HG02759 (cell line): Measurements from ENCODE around the gene CCNJ.
"Not testable (repeated sequence)": the region's sequence is repeated elsewhere in the genome, so short reads cannot be mapped to it uniquely, and the experiment has no call there.

Experiments
- ATAC-seq: cut with Tn5 transposase; IDR thresholded peaks from one replicate; pipeline ENCODE4 v1.9.1; 2021; ENCODE audit warnings: mild to moderate bottlenecking, moderate library complexity; ENCODE audit not compliant: unreplicated experiment

CCNJ gene, protein sequence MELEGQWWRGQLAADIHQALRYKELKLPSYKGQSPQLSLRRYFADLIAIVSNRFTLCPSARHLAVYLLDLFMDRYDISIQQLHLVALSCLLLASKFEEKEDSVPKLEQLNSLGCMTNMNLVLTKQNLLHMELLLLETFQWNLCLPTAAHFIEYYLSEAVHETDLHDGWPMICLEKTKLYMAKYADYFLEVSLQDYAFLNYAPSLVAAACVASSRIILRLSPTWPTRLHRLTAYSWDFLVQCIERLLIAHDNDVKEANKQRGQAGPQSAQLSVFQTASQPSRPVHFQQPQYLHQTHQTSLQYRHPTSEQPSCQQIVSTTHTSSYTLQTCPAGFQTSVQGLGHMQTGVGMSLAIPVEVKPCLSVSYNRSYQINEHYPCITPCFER

DNA sequence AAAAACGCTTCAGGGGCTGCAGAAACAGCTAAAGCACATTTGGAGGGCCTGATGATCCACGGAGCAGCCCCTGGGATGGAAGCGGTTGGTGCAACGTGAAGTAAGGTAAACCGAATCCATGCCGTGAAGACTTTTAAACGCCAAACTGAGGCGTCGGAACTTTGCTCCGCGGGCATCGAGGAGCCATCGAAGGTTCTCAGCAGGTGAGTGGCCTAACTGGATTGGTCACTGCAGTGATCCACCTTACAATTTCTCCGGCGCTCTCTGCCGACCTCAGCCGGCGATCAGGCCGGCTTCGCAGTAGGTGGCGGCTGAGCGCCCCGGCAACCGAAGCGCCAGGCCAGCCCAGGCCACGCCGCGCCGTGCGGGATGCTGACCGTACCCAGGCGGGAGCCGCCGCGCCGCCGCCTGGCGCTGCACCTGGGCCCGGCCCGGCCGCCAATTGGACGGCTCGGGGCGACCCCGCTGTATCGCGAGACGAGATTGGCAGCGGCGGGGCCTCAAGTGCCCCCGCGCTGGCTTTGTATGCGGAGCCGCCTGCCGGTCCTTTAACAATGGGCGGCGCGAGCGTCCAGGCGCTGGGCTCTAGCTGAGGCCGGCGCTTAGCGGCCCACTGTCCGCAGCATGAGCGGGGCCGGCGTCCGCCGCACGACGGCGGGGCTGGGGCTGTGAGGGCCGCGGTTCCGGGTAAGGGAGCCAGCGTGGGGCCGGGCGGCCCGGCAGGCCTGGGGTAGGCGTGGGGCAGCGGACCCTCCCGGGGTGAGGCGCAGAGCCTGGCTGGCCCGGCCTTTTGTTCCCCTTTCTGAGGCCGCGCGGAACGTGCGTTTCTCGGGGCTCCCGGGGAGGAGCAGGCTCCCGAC, at the start of gene CCNJ:
CCNJ (plus strand) TSS at position 551 of the 860 bp plus-strand sequence. CDS start 811 bp downstream, outside the sequence.
- peak; percentile 91 for ATAC-seq

DNA sequence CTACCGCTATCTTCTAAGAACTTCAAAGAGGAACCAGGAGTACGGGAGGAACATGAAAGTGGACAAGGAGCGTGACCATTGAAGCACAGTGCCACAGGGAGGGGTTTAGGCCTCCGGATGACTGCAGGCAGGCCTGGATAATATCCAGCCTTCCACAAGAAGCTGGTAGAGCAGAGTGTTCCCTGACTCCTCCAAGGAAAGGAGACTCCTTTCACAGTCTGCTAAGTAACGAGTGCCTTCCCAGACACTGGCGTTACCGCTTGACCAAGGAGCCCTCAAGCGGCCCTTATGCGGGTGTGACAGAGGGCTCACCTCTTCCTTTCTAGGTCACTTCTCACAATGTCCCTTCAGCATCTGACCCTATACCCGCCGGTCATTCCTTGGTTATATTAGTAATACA, 49.0 kb upstream of the CCNJ start:
- ATAC-seq = not testable (repeated sequence)

DNA sequence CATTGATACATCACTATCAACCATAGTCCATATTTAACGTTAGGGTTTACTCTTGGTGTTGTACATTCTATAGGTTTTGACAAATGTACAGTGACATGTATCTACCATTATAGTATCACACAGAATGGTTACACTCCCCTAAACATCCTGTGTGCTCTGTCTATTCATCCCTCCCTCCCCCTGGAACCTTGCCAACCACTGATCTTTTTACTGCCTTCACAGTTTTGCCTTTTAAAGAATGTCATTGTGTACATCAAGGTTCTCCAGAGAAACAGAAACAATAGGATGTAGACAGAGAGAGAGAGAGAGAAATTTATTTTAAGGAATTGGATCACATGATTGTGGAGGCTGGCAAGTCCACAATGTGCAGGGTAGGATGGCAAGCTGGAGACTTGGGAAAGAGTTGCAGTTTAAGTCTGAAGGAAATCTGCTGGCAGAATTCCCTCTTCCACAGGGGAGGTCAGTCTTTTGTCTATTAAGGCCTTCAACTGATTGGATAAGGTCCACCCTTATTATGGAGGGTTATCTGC, 45.1 kb upstream of the CCNJ start:
- ATAC-seq = no peak

DNA sequence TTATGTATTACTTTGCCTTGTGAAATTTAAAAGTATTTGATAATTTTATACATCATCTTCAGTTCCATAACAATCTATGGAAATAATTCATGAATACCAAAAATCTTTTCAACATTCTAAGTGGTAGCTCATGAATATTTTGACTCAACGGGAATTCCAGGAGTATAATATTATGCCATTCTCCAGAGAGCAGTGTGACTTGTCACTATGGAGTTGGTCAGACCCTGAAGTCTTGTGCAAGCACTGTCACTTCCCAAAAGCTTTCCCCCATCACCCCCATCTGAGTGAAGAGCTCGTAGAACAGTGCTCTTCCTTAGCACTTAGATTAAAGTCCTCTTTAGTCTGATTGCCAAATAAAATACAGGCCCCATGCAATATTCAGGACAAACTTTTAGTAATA, 29.4 kb upstream of the CCNJ start:
- ATAC-seq = no peak

DNA sequence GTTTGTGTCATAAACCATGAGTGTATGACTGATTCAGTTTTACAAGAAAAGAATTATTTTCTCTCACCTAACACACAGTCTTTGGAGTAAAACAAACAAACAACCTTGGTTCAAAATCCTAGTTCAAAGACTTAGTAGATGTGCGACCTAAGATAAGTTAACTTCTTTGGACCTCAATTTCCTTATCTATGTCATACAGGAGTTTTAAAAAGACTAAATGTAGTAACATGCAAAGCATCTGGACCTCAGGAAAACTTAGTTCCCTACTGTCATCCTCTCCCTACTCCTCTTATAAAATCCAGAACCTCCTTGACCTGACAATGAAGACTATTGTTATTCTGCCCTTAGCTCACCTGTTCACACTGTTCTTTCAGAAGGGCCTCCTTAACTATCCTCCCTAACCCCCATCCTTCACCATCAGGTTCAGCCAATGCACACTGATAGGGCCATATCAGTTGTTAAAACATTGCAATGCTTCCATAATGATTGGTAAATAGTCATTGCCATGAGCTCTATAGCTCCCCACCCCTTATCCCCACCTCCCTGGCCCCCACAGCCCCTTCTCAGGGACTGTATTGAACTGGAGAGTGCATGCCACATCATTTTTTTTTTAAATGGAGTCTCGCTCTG, 28.8 kb upstream of the CCNJ start:
- no peak for ATAC-seq

DNA sequence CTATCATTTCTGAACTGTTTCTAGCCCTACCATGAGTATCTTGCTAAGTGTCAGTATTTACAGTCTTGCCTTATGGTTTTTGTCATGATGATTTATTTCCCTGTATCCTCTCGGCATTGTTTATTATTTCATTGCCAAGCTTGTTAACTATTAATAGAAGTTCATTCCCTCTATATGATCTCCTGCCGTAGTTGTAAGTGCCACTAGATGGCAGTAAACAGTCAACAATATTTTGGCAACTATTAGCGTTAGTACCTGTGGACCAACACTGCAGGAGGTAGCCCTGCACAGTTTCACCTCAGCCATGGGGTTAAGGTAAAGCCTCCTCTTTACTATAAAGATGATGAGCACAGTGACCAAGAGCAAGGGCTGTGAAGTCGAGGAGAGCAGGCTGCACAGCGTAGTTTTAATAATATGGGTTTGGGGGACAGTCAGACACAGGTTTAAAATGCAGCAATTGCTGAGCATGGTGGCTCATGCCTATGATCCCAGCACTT, 26.1 kb upstream of the CCNJ start:
- peak; percentile 81 for ATAC-seq

DNA sequence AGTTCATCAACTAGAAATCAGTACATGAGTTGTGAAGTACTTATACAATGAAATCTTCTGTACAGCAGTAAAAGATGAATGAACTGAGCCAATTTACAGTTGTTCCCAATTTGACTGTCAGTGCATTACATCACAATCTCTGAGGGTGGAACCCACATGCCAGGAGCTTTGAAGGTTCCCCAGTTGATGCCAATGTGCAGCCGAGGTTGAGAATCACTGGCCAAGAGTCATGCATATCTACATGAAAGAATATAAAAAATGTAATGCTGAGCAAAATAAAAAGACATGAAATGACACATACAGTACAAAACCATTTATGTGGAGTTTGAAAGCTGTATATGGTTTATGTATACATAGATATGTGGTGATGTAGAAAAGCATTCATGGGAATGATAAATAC, 22.1 kb upstream of the CCNJ start:
- no peak for ATAC-seq

DNA sequence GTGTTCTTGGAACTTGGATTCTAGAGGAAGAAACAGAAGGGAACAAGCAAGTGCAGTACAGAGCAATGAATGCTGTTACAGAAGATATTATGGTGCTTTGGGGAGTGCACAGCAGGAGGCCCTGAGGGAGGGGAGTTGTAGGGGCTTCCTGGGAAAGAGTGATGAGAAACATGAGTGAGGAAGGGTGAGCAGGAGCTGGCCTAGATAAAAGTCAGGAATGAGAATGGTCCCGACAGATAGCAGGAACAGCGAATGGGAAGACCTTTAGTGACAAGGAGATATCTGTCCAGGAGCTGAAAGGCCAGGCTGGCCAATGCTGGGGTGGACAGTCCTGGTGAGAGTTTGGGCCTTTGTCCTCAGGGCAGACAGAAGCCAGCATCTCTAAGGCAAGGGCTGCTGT, 20.6 kb upstream of the CCNJ start:
- ATAC-seq = no peak

DNA sequence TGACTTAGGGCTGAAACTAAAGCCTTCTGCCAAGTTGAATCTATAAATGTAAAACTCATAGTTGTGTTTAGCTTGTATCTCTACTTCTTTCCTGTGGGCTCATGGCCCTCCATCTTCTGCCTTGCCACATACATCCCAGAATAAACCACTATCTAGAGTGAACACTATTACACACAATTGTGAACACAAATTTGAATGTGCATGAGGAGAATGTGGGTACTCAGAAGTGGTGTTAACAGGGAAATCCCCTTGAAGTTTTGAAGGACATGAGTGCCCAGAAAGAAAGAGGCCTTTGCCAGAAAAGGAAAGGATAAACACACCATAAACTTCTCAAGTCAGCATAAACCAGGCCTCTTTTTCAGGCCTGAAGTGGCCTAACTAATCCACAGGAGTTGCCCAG, 20.2 kb upstream of the CCNJ start:
- ATAC-seq = no peak

DNA sequence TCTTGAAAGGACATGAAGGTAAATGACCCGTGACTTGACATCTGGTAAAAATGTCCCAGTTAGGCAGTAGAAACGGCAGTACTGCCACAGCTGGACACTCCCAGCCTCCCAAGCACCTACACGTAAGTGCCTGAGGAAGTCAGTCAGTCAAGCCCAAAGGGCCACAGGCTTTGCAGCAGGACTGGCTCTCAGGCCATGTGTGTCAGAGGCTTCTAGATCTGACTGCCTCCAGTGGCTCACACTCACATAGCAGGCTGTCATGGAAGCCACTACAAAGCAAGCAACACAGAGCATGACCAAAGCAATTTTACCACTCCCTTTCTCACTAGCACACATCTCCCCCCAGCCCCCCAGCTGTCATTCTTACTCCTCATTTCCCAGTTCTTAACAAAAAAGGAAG, 17.8 kb upstream of the CCNJ start:
- ATAC-seq = peak; percentile 67

DNA sequence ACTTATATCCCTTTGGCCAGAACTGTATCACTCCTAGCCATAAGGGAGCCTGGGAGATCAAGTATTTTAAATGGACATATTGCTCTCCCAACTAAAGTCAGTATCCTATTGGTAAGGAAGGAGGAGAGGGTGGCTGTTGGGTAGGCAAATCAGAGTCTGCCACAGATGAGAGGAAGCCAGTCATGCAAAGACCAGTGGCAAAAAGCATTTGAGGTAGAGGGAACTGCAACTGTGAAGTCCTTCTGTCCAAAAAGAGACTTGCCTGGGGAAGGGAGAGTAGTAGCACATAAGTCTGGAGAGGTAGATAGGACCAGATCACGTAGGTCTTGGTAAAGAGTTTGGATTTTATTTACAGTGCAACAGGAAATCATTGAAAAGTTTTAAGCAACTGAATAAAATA, 8.8 kb upstream of the CCNJ start:
- ATAC-seq = no peak

DNA sequence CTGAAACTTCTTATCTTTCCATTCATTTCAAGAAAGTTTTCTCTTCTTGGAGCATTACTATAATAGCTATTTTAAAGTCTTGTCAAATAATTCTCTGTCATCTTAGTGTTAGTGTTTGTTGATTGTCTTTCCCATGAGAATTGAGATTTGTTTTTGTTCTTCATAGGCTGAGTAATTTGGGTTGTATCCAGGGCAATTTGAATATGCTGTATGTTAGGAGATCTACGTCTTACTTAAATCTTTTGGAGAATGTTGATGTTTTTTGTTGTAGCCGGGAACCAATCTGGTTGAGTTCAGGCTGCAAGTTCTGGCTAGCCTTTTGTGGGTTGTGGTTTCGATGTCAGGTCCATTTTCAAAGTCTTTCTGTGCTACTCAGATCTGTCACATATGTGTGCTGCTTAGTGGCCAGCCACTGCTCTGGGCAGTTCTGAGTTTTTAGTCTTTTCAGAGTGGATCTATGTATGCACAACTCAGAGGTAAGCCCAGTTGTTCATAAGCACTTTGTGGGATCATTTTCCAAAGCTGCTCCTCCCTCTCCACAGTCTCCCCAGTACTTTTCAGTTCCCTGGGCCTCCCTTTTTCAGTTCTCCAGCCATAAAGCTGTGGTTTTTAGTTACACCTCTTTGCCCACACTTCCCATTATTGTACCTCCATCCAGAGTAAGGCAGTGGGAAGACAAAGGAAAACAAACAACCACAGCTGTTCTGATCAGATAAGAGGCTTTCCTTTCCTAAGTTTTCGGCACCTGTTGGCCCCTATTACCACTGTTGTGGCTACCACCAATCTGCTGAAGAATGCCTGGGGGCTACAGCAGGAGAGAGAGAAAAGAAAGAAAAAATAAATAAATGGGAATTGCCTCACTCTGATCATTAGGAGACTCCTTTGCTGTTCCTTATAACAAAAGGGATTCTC, 4.7 kb upstream of the CCNJ start:
- no peak for ATAC-seq

DNA sequence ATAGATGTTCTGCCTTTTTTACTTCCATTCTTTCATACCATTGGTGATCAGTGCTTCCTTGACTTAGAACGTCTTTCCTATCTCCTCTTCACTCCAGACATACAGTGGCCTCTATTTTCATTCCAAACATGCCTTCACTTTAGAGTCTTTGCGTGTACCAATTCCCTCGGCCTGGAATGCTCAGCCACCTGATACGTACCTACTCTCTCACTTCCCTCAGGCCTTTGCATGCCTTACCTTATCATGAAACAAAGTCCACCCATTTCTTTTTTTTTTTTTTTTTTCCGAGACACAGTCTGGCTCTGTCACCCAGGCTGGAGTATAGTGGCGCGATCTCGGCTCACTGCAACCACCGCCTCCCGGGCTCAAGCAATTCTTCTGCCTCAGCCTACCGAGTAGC, 2.2 kb upstream of the CCNJ start:
- no peak for ATAC-seq

DNA sequence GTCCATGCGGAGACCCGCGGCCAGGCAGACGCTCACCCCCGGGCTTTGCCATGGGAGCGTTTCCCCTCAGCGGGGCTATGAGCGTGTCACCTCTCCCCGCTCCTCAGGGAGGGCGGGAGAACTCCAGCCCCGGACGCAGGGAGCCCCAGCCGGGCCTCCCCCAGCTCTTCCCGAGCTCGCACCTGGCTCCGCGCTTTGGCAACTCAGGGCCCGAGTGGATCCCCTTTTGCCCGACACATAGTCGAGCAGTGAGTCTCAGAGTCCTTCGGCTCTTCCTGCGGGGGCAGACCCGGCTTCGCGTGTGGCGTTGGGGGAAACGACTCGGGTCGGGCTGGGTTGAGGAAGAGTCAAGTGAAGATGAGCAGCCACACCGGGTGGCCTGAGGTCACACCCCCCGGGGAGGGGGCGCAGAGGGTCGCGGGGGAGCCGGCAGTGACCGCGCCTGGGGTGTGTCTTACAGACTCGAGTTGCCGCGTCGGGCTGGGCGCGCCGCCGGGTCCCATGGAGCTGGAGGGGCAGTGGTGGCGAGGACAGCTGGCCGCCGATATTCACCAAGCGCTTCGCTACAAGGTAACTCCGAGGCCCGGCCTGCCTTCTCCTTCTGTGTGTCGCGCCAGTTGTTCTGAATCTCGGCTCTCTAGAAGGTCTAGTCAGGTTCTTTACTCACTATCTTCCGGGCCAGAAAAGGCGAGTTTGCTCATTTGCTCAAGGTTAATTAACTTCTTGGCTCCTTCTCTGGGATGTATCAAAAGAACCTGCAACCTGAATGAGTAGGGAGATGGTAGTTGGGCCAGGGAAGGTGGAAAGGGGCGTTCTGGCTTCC, 721 bp downstream of the CCNJ start:
- ATAC-seq = peak; percentile 37

DNA sequence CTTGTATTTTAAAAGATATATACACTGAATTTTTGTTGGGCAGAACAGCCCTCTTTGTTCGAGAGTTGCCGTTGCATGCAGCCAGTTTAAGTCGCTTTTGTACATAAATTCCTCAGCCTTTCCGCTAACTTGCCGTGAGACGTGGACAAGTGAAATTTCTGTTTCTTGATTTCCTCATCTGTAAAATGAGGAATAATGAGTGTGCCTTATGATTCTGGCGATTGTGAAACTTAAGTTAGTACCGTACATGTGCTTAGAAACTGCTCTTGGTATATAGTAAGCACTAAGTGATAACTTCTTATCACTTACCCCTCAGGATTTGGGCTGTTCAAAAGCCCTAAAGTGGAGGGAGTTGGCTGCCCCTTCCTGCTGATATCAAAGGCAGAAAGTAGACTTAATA, 1.4 kb downstream of the CCNJ start:
- no peak for ATAC-seq

DNA sequence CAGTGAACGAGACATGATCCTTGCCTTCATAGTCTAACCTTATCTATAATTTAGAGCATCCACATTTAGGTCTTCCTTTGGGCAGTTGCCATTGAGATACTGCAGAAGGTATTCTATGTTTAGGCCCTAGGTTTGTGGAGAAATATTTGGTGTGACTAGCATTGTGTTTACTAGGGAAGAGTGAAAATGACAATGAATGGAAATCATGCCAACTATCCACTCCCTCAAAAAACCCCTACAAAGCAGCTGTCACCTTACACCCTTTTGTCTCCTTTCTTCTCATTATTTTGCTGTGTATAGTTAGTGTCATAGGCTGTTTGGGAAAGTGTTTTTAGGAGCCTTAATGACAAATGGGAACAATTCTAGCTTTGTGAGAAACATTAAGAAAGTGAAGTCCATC, 3.2 kb downstream of the CCNJ start:
- no peak for ATAC-seq

DNA sequence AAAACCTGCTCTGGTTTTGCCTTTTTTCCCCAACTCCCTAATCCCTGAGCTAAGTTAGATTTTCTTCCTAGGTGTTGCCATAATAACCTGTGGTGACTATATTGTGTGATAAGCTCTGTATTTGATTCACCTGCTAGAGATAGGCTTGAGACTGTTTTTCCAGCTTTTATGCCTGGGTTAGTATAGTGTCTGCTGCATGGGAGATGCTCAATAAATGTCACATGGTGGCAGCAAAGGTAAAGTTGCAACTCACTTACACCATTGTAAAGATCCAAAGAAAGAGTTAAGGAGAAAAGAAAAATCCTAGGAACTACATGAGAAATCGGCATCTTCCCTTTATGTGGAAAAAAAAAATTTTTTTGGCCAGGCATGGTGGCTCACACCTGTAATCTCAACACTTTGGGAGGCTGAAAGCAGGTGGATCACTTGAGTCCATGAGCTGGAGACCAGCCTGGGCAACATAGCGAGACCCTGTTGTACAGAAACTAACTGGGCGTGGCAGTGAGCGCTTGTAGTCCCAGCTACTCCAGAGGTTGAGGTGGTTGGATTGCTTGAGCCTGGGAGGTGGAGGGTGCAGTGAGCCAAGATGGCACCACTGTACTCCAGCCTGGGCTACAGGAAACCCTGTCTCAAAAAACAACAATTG, 3.7 kb downstream of the CCNJ start:
- no peak for ATAC-seq

DNA sequence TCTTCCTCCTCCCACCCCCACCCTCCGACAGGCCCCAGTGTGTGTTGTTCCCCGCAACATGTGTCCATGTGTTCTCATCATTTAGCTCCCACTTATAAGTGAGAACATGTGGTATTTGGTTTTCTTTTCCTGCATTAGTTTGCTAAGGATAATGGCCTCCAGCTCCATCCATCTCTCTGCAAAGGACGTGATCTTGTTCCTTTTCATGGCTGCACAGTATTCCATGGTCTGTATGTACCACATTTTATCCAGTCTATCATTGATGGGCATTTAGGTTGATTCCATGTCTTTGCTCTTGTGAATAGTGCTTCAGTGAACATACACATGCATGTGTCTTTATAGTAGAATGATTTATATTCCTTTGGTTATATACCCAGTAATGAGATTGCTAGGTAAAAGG, 4.5 kb downstream of the CCNJ start:
- not testable (repeated sequence) for ATAC-seq

DNA sequence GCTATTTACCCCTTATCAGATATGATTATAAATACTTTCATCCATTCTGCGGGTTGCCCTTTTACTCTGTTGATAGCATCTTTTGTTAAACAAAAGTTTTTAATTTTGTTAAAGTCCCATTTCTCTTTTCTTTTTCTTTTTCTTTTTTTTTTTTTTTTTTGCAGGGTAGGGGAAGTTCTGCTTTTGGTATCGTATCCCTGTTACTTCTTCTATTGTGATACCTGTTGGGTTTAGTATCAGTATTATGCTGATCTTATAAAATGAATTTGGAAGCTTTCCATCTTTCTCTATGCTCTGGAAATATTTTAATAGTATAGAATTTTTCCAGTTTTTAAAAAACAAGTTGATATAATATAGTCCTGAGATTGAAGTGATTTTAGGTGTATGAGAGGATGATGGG, 6.0 kb downstream of the CCNJ start:
- ATAC-seq = no peak
